GM23248 (cell line): ENCODE measurements around the gene PRKG2.

ENCODE experiments used
- EZH2 ChIP-seq: fragments of 200-600 bp; sonication (generic); IDR thresholded peaks from 2 replicates; pipeline ENCODE4 v1.6.1; 2018; ENCODE audit warnings: antibody characterized with exemption, mild to moderate bottlenecking; ENCODE audit not compliant: insufficient read depth, poor library complexity, severe bottlenecking
- EZH2phosphoT487 ChIP-seq: fragments of 200-600 bp; sonication (generic); IDR thresholded peaks from 2 replicates; pipeline ENCODE4 v1.6.1; 2018; ENCODE audit warnings: antibody characterized with exemption, moderate library complexity, mild to moderate bottlenecking, low read depth; ENCODE audit not compliant: insufficient read depth

GRCh38 chr4:81225252-81225651 is 10.2 kb upstream of the PRKG2 start:
- no peak for TF ChIP-seq EZH2
- TF ChIP-seq EZH2phosphoT487, result no peak
